SIG-M5 treated with dmso at 0.1 percent for 504 hours (cell line): ENCODE results near the gene RAD51AP2.
A peak's percentile ranks its signal among the peaks of the same experiment; 100 is the strongest.
"Not testable (repeated sequence)": the region's sequence is repeated elsewhere in the genome, so short reads cannot be mapped to it uniquely, and the experiment has no call there.

Experiments
- DNase-seq: peaks from one replicate; lab custom pipeline; 2025; ENCODE audit not compliant: unreplicated experiment; lab: John Stamatoyannopoulos, UW

The RAD51AP2 gene

GRCh38 chr2:17518212-17519154 lies at the start of gene RAD51AP2:
RAD51AP2 (minus strand) TSS chr2:17518440; CDS start chr2:17518415, 25 bp downstream.
- peak; percentile 43 for DNase-seq

GRCh38 chr2:17565726-17566125 lies 47.5 kb upstream of the RAD51AP2 start:
- DNase-seq, result not testable (repeated sequence)

- no peak for DNase-seq
Measured at GRCh38 chr2:17558878-17559277, 40.6 kb upstream of the RAD51AP2 start.

- no peak for DNase-seq
Measured at GRCh38 chr2:17558053-17558452, 39.8 kb upstream of the RAD51AP2 start.

GRCh38 chr2:17557596-17557995 lies 39.4 kb upstream of the RAD51AP2 start:
- no peak for DNase-seq

- no peak for DNase-seq
Measured at GRCh38 chr2:17555150-17555549, 36.9 kb upstream of the RAD51AP2 start.

GRCh38 chr2:17550907-17551306 lies 32.7 kb upstream of the RAD51AP2 start:
- no peak for DNase-seq

GRCh38 chr2:17547737-17548136 lies 29.5 kb upstream of the RAD51AP2 start:
- DNase-seq, result no peak

GRCh38 chr2:17547237-17547636 lies 29.0 kb upstream of the RAD51AP2 start:
- DNase-seq, result no peak

GRCh38 chr2:17545680-17546613 lies 27.7 kb upstream of the RAD51AP2 start:
- DNase-seq, result no peak

- no peak for DNase-seq
Measured at GRCh38 chr2:17544256-17544655, 26.0 kb upstream of the RAD51AP2 start.

- DNase-seq, result no peak
Measured at GRCh38 chr2:17543848-17544247, 25.6 kb upstream of the RAD51AP2 start.

- DNase-seq, result no peak
Measured at GRCh38 chr2:17543131-17543660, 25.0 kb upstream of the RAD51AP2 start.

- no peak for DNase-seq
Measured at GRCh38 chr2:17542471-17542870, 24.2 kb upstream of the RAD51AP2 start.

- DNase-seq, result no peak
Measured at GRCh38 chr2:17541531-17541950, 23.3 kb upstream of the RAD51AP2 start.

GRCh38 chr2:17540813-17541530 lies 22.7 kb upstream of the RAD51AP2 start:
- DNase-seq, result no peak

GRCh38 chr2:17540093-17540812 lies 22.0 kb upstream of the RAD51AP2 start, which contains the start of gene VSNL1:
VSNL1 (plus strand) TSS chr2:17540696; CDS start chr2:17592075, 51,379 bp downstream.
- no peak for DNase-seq

- no peak for DNase-seq
Measured at GRCh38 chr2:17539611-17540092, 21.4 kb upstream of the RAD51AP2 start.

- DNase-seq, result no peak
Measured at GRCh38 chr2:17538844-17539554, 20.8 kb upstream of the RAD51AP2 start.
